ENCODE results near the gene SUGT1.
"Not testable (repeated sequence)": the region's sequence is repeated elsewhere in the genome, so short reads cannot be mapped to it uniquely, and the experiment has no call there.

Gene SUGT1

GRCh38 chr13:52652196-52652979, at the start of gene SUGT1:
Gene SUGT1 (plus strand): TSS chr13:52652836. CDS start chr13:52652921, 85 bp downstream.
- in situ Hi-C loops (cut with MboI; ENCODE audit: low sequenced_read_pairs), result no loop called here

GRCh38 chr13:52603316-52603715, 49.3 kb upstream of the SUGT1 start:
- in situ Hi-C loops (cut with MboI; ENCODE audit: low sequenced_read_pairs), result not testable (repeated sequence)

GRCh38 chr13:52606126-52606525, 46.5 kb upstream of the SUGT1 start:
- in situ Hi-C loops (cut with MboI; ENCODE audit: low sequenced_read_pairs), result not testable (repeated sequence)

GRCh38 chr13:52606795-52607194, 45.8 kb upstream of the SUGT1 start:
- in situ Hi-C loops (cut with MboI; ENCODE audit: low sequenced_read_pairs), result not testable (repeated sequence)

- in situ Hi-C loops (cut with MboI; ENCODE audit: low sequenced_read_pairs), result not testable (repeated sequence)
Observed at GRCh38 chr13:52608184-52608583, 44.5 kb upstream of the SUGT1 start.

- in situ Hi-C loops (cut with MboI; ENCODE audit: low sequenced_read_pairs), result not testable (repeated sequence)
Observed at GRCh38 chr13:52609013-52609606, 43.5 kb upstream of the SUGT1 start.

GRCh38 chr13:52610158-52610557, 42.5 kb upstream of the SUGT1 start:
- in situ Hi-C loops (cut with MboI; ENCODE audit: low sequenced_read_pairs), result not testable (repeated sequence)

- in situ Hi-C loops (cut with MboI; ENCODE audit: low sequenced_read_pairs), result no loop called here
Observed at GRCh38 chr13:52615134-52615801, 37.4 kb upstream of the SUGT1 start.

GRCh38 chr13:52615812-52616211, 36.8 kb upstream of the SUGT1 start:
- in situ Hi-C loops (cut with MboI; ENCODE audit: low sequenced_read_pairs), result no loop called here

GRCh38 chr13:52617070-52618060, 35.3 kb upstream of the SUGT1 start:
- in situ Hi-C loops (cut with MboI; ENCODE audit: low sequenced_read_pairs), result no loop called here

- in situ Hi-C loops (cut with MboI; ENCODE audit: low sequenced_read_pairs), result not testable (repeated sequence)
Observed at GRCh38 chr13:52631083-52631690, 21.4 kb upstream of the SUGT1 start.

- in situ Hi-C loops (cut with MboI; ENCODE audit: low sequenced_read_pairs), result no loop called here
Observed at GRCh38 chr13:52638666-52639328, 13.8 kb upstream of the SUGT1 start.

- in situ Hi-C loops (cut with MboI; ENCODE audit: low sequenced_read_pairs), result no loop called here
Observed at GRCh38 chr13:52642131-52642530, 10.5 kb upstream of the SUGT1 start, which contains the start of gene HNRNPA1L2. Gene HNRNPA1L2 (plus strand): TSS chr13:52642431. CDS start chr13:52642493, 62 bp downstream.

GRCh38 chr13:52644108-52644507, 8.5 kb upstream of the SUGT1 start:
- in situ Hi-C loops (cut with MboI; ENCODE audit: low sequenced_read_pairs), result no loop called here

- in situ Hi-C loops (cut with MboI; ENCODE audit: low sequenced_read_pairs), result no loop called here
Observed at GRCh38 chr13:52646967-52647366, 5.7 kb upstream of the SUGT1 start.

GRCh38 chr13:52650731-52651130, 1.9 kb upstream of the SUGT1 start:
- in situ Hi-C loops (cut with MboI; ENCODE audit: low sequenced_read_pairs), result no loop called here

GRCh38 chr13:52651897-52652195, 790 bp upstream of the SUGT1 start:
- in situ Hi-C loops (cut with MboI; ENCODE audit: low sequenced_read_pairs), result no loop called here

- in situ Hi-C loops (cut with MboI; ENCODE audit: low sequenced_read_pairs), result no loop called here
Observed at GRCh38 chr13:52652980-52653303, 306 bp downstream of the SUGT1 start.

- in situ Hi-C loops (cut with MboI; ENCODE audit: low sequenced_read_pairs), result no loop called here
Observed at GRCh38 chr13:52659340-52659739, 6.7 kb downstream of the SUGT1 start.

- in situ Hi-C loops (cut with MboI; ENCODE audit: low sequenced_read_pairs), result no loop called here
Observed at GRCh38 chr13:52664272-52664671, 11.6 kb downstream of the SUGT1 start.
